Smooth muscle cell (in vitro differentiated cells): Measurements from ENCODE around the gene HTR3A. TPM values are rescaled to one million over a fixed set of nuclear protein-coding genes. Genes with fewer than 3 reads are reported as not detected.

Experiments used
- DNase-seq: peaks from one replicate; lab custom pipeline; 2025; ENCODE audit not compliant: unreplicated experiment; lab: John Stamatoyannopoulos, UW
- H2AFZ ChIP-seq: fragments of 200-600 bp; sonication (generic); 2 replicates; pipeline ENCODE4 v1.6.0; 2016; ENCODE audit warnings: antibody characterized with exemption, low read depth, mild to moderate bottlenecking
- H3F3A ChIP-seq: fragments of 200-600 bp; sonication (generic); 2 replicates; pipeline ENCODE4 v1.6.0; 2017; ENCODE audit warnings: antibody characterized with exemption, low read depth
- H3K27ac ChIP-seq: fragments of 200-600 bp; sonication (generic); 2 replicates; pipeline ENCODE4 v1.5.1; 2016; ENCODE audit warnings: low read depth, mild to moderate bottlenecking
- H3K27me3 ChIP-seq: fragments of 200-600 bp; sonication (generic); 2 replicates; pipeline ENCODE4 v1.6.1; 2016; ENCODE audit warnings: low read depth, mild to moderate bottlenecking
- H3K36me3 ChIP-seq: fragments of 200-600 bp; sonication (generic); 2 replicates; pipeline ENCODE4 v1.5.1; 2016; ENCODE audit warnings: low read depth
- H3K4me1 ChIP-seq: fragments of 200-600 bp; sonication (generic); 2 replicates; pipeline ENCODE4 v1.5.1; 2016; ENCODE audit warnings: low read depth
- H3K4me2 ChIP-seq: fragments of 200-600 bp; sonication (generic); 2 replicates; pipeline ENCODE4 v1.6.0; 2016; ENCODE audit warnings: mild to moderate bottlenecking
- H3K4me3 ChIP-seq: fragments of 200-600 bp; sonication (generic); 2 replicates; pipeline ENCODE4 v1.5.1; 2016; ENCODE audit warnings: mild to moderate bottlenecking
- H3K79me2 ChIP-seq: fragments of 200-600 bp; sonication (generic); 2 replicates; pipeline ENCODE4 v1.6.0; 2016; ENCODE audit warnings: low read depth, mild to moderate bottlenecking
- H3K9ac ChIP-seq: fragments of 200-600 bp; sonication (generic); 2 replicates; pipeline ENCODE4 v1.6.0; 2016; ENCODE audit warnings: low read depth
- H3K9me3 ChIP-seq: fragments of 200-600 bp; sonication (generic); replicated peaks from 2 replicates; pipeline ENCODE4 v1.5.1; 2016; ENCODE audit warnings: low read depth
- H4K20me1 ChIP-seq: fragments of 200-600 bp; sonication (generic); 2 replicates; pipeline ENCODE4 v1.6.0; 2016; ENCODE audit warnings: low read depth
- WGBS: methylation state at CpG from one replicate; pipeline ENCODE4 v1.1.7; 2016; ENCODE audit warnings: low lambda C conversion rate; 5-methylcytosine and 5-hydroxymethylcytosine counted together
- polyA plus RNA-seq: library from polyadenylated mRNA; unstranded; fragments of >200 nt; fragmentation: Nextera tagmentation; extraction: Ambion mirVana; gene quantifications from 2 replicates; pipeline ENCODE4 v1.2.1, GENCODE V29; 2016
- total RNA-seq: library from RNA; depleted of rRNA; stranded (reverse); fragments of >200 nt; gene quantifications from 2 replicates; pipeline ENCODE4 v1.2.3, GENCODE V29; 2014
- TF ChIP-seq, protein P1 (sequence below): fragments of 200-600 bp; sonication (generic); IDR thresholded peaks from 2 replicates; pipeline ENCODE4 v1.5.1; 2017; ENCODE audit warnings: borderline replicate concordance, mild to moderate bottlenecking, antibody characterized with exemption; ENCODE audit not compliant: insufficient read depth, poor library complexity, severe bottlenecking

HTR3A gene
- total and polyA plus RNA-seq, 2 experiments from 2014 or later: not detected

DNA sequence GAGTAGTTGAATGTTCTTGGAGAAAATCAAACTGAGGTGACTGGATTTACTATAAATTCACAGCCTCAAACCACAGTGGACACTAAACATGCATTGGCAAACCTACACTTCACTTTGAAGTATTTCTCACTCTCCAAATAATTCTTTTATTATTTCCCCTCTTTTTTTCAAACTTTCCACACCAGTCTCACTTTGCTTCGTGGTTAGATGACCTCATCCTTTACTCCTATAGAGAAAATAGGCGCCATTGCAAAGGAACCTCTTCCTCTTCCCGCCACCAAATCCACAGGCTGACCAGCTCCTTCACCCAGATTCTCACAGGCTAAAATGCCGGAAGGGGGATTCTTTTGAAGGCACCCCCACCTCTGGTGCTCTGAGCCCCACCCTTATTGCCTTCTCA, 33.4 kb downstream of the HTR3A start:
- Histone ChIP-seq H3K9me3 (no peaks in the 10 kb centered on the region), H3K79me2 (no peaks in the 10 kb centered on the region), H3K4me1 (no peaks in the 10 kb centered on the region), H3K27ac (no peak overlapping the region), H3K36me3 (no peaks in the 10 kb centered on the region), H4K20me1 (no peaks in the 10 kb centered on the region), H3K4me3 (no peak overlapping the region), H3K9ac (no peak overlapping the region), H2AFZ (no peak overlapping the region), H3K27me3 (peaks cover 72% of the 10 kb centered on the region), H3K4me2 (no peak overlapping the region), H3F3A (no peaks in the 10 kb centered on the region)
- WGBS: 75% methylated on average over 4 of the region's 4 CpGs
- DNase-seq: no peak
- TF ChIP-seq, protein P1, sequence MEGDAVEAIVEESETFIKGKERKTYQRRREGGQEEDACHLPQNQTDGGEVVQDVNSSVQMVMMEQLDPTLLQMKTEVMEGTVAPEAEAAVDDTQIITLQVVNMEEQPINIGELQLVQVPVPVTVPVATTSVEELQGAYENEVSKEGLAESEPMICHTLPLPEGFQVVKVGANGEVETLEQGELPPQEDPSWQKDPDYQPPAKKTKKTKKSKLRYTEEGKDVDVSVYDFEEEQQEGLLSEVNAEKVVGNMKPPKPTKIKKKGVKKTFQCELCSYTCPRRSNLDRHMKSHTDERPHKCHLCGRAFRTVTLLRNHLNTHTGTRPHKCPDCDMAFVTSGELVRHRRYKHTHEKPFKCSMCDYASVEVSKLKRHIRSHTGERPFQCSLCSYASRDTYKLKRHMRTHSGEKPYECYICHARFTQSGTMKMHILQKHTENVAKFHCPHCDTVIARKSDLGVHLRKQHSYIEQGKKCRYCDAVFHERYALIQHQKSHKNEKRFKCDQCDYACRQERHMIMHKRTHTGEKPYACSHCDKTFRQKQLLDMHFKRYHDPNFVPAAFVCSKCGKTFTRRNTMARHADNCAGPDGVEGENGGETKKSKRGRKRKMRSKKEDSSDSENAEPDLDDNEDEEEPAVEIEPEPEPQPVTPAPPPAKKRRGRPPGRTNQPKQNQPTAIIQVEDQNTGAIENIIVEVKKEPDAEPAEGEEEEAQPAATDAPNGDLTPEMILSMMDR: no peak

DNA sequence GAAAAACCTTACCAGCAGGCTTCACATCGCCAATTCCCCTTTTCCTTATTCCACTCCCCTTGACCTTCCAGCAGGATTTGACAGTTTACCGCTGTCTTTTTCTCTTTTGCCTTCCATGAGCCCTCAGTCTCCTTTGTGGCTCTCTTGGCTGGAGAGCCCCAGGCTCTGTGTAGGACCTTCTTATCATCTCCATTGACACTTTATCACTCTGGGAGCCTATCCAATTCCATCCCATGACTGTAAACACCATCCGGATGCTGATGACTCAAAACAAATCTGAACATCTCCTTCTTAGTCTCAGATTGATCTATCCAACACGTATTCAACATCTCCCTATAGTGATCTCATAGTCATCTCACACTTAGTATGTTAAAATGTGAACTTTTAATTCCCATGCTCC, 36.0 kb downstream of the HTR3A start:
- Histone ChIP-seq H4K20me1 (no peaks in the 10 kb centered on the region), H3K4me3 (no peak overlapping the region), H3K4me1 (no peaks in the 10 kb centered on the region), H3K9me3 (no peaks in the 10 kb centered on the region), H3K36me3 (no peaks in the 10 kb centered on the region), H3K4me2 (no peak overlapping the region), H3K27ac (no peak overlapping the region), H3K79me2 (no peaks in the 10 kb centered on the region), H2AFZ (no peak overlapping the region), H3K27me3 (peaks cover 62% of the 10 kb centered on the region), H3K9ac (no peak overlapping the region), H3F3A (no peaks in the 10 kb centered on the region)
- WGBS: 69% methylated on average over 4 of the region's 4 CpGs
- TF ChIP-seq, protein P1: no peak
- no peak for DNase-seq

DNA sequence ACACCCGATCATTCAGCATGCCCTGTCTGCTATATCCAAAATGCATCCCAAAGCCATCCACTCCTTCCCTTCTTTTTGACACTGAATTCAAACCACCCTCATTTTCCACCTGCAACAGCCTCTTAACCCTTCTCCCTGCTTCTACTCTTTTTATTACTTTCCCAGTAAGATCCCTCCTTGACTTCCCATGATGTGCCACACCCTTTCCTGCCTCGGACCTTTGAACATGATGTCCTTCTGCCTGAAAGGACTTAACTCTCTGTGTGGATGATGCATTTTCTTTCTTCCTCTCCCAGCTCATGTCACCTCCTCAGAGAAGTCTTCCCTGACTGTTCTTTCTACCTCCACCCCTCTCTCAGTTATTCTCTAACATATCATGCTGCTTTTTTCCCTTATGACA, 36.5 kb downstream of the HTR3A start:
- Histone ChIP-seq H2AFZ (no peak overlapping the region), H4K20me1 (no peaks in the 10 kb centered on the region), H3K27ac (no peak overlapping the region), H3K4me2 (no peak overlapping the region), H3K27me3 (peaks cover 62% of the 10 kb centered on the region), H3K79me2 (no peaks in the 10 kb centered on the region), H3F3A (no peaks in the 10 kb centered on the region), H3K9ac (no peak overlapping the region), H3K9me3 (no peaks in the 10 kb centered on the region), H3K4me3 (no peak overlapping the region), H3K36me3 (no peaks in the 10 kb centered on the region), H3K4me1 (no peaks in the 10 kb centered on the region)
- DNase-seq: no peak
- TF ChIP-seq, protein P1: no peak
- WGBS: 67% methylated on average over 2 of the region's 2 CpGs

DNA sequence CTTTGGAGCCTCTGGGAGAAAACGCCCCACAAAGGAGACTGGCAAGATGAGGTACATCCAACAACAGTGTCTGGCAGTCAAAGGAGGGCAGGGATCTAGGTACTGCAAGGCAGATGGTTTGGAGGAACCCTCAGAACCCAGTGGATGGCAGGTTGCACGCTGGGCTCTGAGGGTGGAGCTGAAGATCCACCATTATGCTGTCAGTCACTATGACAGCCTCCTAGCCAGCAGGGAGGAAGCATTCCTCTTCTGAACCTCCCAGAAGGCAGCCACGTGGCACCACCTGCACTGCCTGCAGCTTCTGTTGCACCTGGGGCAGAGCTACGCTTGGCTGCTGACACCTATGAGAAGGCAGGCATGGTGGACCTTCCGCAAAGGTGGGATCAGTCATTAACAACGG, 40.2 kb downstream of the HTR3A start:
- WGBS: 56% methylated on average over 6 of the region's 6 CpGs
- no peaks in the 10 kb centered on the region for H4K20me1 ChIP-seq
- no peaks in the 10 kb centered on the region for H3K9me3 ChIP-seq
- no peak for DNase-seq
- H3K79me2 ChIP-seq: no peaks in the 10 kb centered on the region
- no peaks in the 10 kb centered on the region for H3F3A ChIP-seq
- no peak overlapping the region for H3K4me3 ChIP-seq
- H3K27me3 ChIP-seq: peaks cover 32% of the 10 kb centered on the region
- H3K27ac ChIP-seq: no peak overlapping the region
- H3K4me2 ChIP-seq: no peak overlapping the region
- H3K36me3 ChIP-seq: no peaks in the 10 kb centered on the region
- no peaks in the 10 kb centered on the region for H3K4me1 ChIP-seq
- H3K9ac ChIP-seq: no peak overlapping the region
- TF ChIP-seq, protein P1: no peak
- no peak overlapping the region for H2AFZ ChIP-seq
